Lower leg skin (tissue), 4 donors: Measurements from ENCODE around the gene ZBTB37. TPM values are rescaled to one million over a fixed set of nuclear protein-coding genes. Genes with fewer than 3 reads are reported as not detected.

Experiments
- DNase-seq, 2 donors: peaks; one replicate each; pipeline ENCODE4 v3.0.0-alpha.2; 2019; ENCODE audit warnings: low spot score in 2 of 2
- H3K4me3 ChIP-seq: fragments of 200-600 bp; sonication (generic); 2 replicates; pipeline ENCODE4 v1.5.1; 2017; ENCODE audit warnings: mild to moderate bottlenecking, low read depth; ENCODE audit not compliant: poor library complexity, severe bottlenecking
- CTCF ChIP-seq, 3 donors: fragments of 450-650 bp; IDR thresholded peaks; one replicate each; pipeline ENCODE4 v1.5.1; 2016; ENCODE audit warnings: antibody characterized with exemption in 3 of 3, mild to moderate bottlenecking in 3 of 3, moderate library complexity in 2 of 3
- POLR2A ChIP-seq, 2 donors: fragments of 450-650 bp; IDR thresholded peaks; one replicate each; pipeline ENCODE4 v1.6.1; 2016 to 2017; ENCODE audit warnings: antibody characterized with exemption in 2 of 2, mild to moderate bottlenecking in 1 of 2, moderate library complexity in 1 of 2
- WGBS, 2 donors: methylation state at CpG; one replicate each; pipeline ENCODE4 v1.1.5; 2018; 5-methylcytosine and 5-hydroxymethylcytosine counted together
- intact Hi-C: fragments of 100-400 bp; cut with DNase I; formaldehyde crosslinking; loops from one replicate; pipeline ENCODE4 v1.15.0; 2023; ENCODE audit warnings: low total_unique reads
- total RNA-seq, 4 donors: library from RNA; depleted of rRNA; stranded (reverse); fragments of >200 nt; gene quantifications; one replicate each; pipeline ENCODE4 v1.1.0, GENCODE V29; 2016

Gene ZBTB37
- total RNA-seq, result 1 to 10 TPM; 5.1 to 9.6 (median 7.3) TPM

- peak; percentile 89 to 98 for DNase-seq
- WGBS, 2 donors, result 0 to 1% methylated on average over 43 to 50 of the region's 53 CpGs
- H3K4me3 ChIP-seq, result peak within 1 kb of the TSS; percentile 69
- TF ChIP-seq CTCF (IDR thresholded peaks at IDR 0.05) (no peak), POLR2A (IDR thresholded peaks at IDR 0.05) (no peak)
- intact Hi-C loops, result no loop called here
Observed at GRCh38 chr1:173868266-173869020, at the start of gene ZBTB37. ZBTB37 (plus strand) TSS chr1:173868380; CDS start chr1:173870226, 1,846 bp downstream.

- intact Hi-C loops, result no loop called here
- H3K4me3 ChIP-seq, result no peak overlapping the region
- TF ChIP-seq CTCF (IDR thresholded peaks at IDR 0.05), result no peak
- TF ChIP-seq POLR2A (IDR thresholded peaks at IDR 0.05), result no peak
- DNase-seq, result no peak
- WGBS, 2 donors, result 97% methylated on average over 1 of the region's 1 CpG
Observed at GRCh38 chr1:173818459-173818858, 49.7 kb upstream of the ZBTB37 start.

- DNase-seq, result no peak
- 92 to 95% methylated on average over 4 of the region's 4 CpGs for WGBS, 2 donors
- TF ChIP-seq CTCF (IDR thresholded peaks at IDR 0.05) (no peak), POLR2A (IDR thresholded peaks at IDR 0.05) (no peak)
- intact Hi-C loops, result no loop called here
- H3K4me3 ChIP-seq, result no peak overlapping the region
Observed at GRCh38 chr1:173821680-173822079, 46.5 kb upstream of the ZBTB37 start.

GRCh38 chr1:173823781-173824314 lies 44.3 kb upstream of the ZBTB37 start:
- 0 to 1% methylated on average over 25 of the region's 25 CpGs for WGBS, 2 donors
- no peak for TF ChIP-seq POLR2A (IDR thresholded peaks at IDR 0.05)
- TF ChIP-seq CTCF (IDR thresholded peaks at IDR 0.05), result no peak

GRCh38 chr1:173824315-173825081 lies 43.7 kb upstream of the ZBTB37 start, which contains the start of the genes CENPL and DARS2:
CENPL (minus strand) TSS chr1:173824883; CDS start chr1:173811299, 13,584 bp downstream.
DARS2 (plus strand) TSS chr1:173824673; CDS start chr1:173825230, 557 bp downstream.
- intact Hi-C loops, result no loop called here
- DNase-seq, result peak; percentile 97 to 99
- TF ChIP-seq POLR2A (IDR thresholded peaks at IDR 0.05), result no peak
- TF ChIP-seq CTCF (IDR thresholded peaks at IDR 0.05), result no peak
- H3K4me3 ChIP-seq, result peak within 1 kb of the TSS; percentile 62
- WGBS, 2 donors, result 0% methylated on average over 36 to 55 of the region's 55 CpGs

More at GRCh38 chr1:173823781-173824314, 44.3 kb upstream of the ZBTB37 start:
- intact Hi-C loops, result no loop called here
- no peak for DNase-seq
- H3K4me3 ChIP-seq, result peak overlapping the region; percentile 59
